ENCODE results near the gene MRPS15. TPM values are rescaled to one million over a fixed set of nuclear protein-coding genes. Genes with fewer than 3 reads are reported as not detected.

Gene MRPS15
- total and polyA plus RNA-seq, 2 of the 13 experiments (the other 11 are each of a cell fraction or from before 2014, with no cell fraction given) = 59.0 to 113 TPM

DNA sequence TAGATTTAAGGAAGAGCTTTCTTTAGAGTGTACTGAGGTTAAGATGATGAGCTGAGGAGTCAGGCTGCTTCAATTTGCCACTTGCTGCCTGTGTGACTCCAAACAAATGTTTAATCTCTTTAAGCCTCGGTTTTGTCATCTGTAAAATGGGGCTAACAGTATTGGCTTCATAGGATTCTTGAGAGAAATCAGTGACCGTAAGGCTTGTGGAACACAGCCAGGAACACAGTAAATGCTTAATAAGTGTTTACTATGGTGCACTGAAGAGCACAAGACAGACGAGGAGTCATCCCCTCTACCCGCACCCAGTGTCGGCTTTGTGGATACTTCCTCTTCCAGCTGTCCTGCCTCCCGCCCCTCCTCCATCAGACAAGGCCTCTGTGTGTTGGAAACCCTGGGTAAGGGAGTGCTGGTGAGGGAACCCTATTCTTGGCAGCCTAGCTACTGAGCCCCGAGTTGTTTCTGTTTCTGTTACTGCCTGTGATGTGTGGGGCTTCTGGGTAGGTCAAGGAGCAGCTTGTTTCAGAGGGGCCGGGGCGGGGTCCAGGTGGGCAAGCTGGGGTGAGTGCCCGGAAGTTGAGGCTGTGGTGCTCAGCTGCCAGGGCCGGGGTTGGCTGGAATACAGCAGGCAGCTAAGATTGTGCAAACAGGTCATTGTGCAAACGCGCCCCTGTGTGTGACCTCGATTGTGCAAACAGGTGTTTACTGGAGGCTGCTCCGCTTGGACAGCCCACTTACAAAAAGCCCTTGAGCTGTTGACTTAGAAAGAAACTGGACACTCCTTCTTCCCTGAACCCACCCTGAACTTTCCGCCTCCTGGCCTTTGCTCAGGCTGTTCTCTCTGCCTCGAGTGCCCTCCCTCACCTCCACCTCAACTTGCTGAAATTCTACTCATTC, 22.5 kb upstream of the MRPS15 start (continued):
- TF ChIP-seq KIAA2018 (CRISPR knock-in tag; IDR thresholded peaks at IDR 0.05; ENCODE audit: borderline replicate concordance) (0 out of 2 replicates have a peak, but pooled peaks have one; percentile 61), HBP1 (CRISPR knock-in tag; IDR thresholded peaks at IDR 0.05; ENCODE audit: low read depth) (peak; percentile 21; the same call in 1 of the 2 replicates), KMT2B (CRISPR knock-in tag; IDR thresholded peaks at IDR 0.05) (peak; percentile 57), KDM4B (CRISPR knock-in tag; IDR thresholded peaks at IDR 0.05) (peak; percentile 98), ZBTB10 (CRISPR knock-in tag; IDR thresholded peaks at IDR 0.05; ENCODE audit: borderline replicate concordance) (peak; percentile 98; the same call in 1 of the 2 replicates), RBAK (CRISPR knock-in tag; IDR thresholded peaks at IDR 0.05) (peak; percentile 73; the same call in 1 of the 2 replicates), ZNF121 (CRISPR knock-in tag; IDR thresholded peaks at IDR 0.05) (peak; percentile 65; the same call in 1 of the 2 replicates), ZNF224 (CRISPR knock-in tag; IDR thresholded peaks at IDR 0.05) (no peak), ZNF230 (CRISPR knock-in tag; IDR thresholded peaks at IDR 0.05) (peak; percentile 89; the same call in 1 of the 2 replicates), SALL1 (CRISPR knock-in tag; IDR thresholded peaks at IDR 0.05) (peak; percentile 99), ZNF251 (CRISPR knock-in tag; IDR thresholded peaks at IDR 0.05) (no peak)
- TF ChIP-seq, protein P1, sequence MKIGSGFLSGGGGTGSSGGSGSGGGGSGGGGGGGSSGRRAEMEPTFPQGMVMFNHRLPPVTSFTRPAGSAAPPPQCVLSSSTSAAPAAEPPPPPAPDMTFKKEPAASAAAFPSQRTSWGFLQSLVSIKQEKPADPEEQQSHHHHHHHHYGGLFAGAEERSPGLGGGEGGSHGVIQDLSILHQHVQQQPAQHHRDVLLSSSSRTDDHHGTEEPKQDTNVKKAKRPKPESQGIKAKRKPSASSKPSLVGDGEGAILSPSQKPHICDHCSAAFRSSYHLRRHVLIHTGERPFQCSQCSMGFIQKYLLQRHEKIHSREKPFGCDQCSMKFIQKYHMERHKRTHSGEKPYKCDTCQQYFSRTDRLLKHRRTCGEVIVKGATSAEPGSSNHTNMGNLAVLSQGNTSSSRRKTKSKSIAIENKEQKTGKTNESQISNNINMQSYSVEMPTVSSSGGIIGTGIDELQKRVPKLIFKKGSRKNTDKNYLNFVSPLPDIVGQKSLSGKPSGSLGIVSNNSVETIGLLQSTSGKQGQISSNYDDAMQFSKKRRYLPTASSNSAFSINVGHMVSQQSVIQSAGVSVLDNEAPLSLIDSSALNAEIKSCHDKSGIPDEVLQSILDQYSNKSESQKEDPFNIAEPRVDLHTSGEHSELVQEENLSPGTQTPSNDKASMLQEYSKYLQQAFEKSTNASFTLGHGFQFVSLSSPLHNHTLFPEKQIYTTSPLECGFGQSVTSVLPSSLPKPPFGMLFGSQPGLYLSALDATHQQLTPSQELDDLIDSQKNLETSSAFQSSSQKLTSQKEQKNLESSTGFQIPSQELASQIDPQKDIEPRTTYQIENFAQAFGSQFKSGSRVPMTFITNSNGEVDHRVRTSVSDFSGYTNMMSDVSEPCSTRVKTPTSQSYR (CRISPR knock-in tag; IDR thresholded peaks at IDR 0.05; ENCODE audit: borderline replicate concordance) = peak; percentile 68; the same call in 1 of the 2 replicates

Data from HepG2 (cell line).